ENCODE measurements around the gene GAD2.

The GAD2 gene

DNA sequence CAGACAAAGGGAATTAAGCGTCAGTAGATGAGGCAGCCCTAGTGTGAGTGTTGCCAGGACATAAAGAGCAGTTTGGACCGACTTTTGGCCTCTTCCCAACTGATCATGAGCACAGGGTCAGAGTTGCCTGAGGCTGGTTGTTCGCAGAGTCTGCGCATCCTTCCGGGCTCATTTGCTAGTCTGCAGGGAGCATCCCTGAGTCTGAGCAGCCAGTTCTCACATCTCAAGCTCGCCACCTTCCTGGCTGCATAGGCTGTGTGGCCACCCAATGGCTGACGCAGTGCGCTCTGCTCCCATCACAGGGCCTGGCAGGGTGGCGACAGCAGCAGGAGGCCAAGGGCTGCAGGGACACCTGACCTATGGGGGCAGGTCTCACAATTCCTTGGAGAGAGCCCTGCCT is 5.0 kb downstream of the GAD2 start:
- DNase-seq (ENCODE audit: low read depth in 2 of 2, low spot score in 1 of 2): no peak

DNA sequence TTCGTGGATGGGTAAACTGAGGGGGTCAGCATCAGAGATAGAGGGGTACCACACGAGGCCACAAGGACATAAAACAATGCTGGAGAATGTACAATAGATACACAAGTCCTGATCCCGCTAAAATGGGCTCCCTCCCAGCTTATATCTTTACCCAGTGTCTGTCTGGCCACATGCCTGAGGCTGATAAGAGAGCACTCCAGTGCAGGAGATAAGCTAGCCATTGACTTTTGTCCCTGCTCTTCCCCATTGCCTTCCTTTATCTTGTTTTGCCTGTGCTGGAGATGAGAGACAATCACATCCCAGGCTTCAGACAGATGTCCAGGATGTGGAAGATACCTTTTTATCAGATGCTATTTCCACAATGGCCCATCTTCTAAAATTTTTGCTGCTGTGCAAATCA is 6.0 kb downstream of the GAD2 start:
- no peak for DNase-seq (ENCODE audit: low read depth in 2 of 2, low spot score in 1 of 2)

DNA sequence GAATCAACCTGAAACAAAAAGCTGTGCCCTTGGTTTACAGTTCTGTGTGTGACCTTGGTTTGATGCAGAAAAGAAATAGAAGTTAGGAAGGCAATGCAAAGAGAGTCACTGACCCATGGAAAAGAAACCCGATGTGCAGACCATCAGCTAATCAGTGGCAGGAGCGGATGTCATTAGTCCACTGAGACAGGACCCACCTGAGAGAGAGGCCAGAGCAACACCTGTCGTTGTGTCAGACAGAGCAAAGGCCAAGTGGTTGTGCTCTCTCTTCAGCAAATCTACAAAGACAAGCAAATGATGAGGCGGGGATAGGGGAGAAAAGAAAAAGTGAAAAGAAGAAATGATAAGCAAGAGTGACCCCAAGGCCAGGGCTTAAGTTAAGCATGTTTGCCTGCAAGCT is 8.7 kb downstream of the GAD2 start:
- DNase-seq (ENCODE audit: low read depth in 2 of 2, low spot score in 1 of 2): no peak

DNA sequence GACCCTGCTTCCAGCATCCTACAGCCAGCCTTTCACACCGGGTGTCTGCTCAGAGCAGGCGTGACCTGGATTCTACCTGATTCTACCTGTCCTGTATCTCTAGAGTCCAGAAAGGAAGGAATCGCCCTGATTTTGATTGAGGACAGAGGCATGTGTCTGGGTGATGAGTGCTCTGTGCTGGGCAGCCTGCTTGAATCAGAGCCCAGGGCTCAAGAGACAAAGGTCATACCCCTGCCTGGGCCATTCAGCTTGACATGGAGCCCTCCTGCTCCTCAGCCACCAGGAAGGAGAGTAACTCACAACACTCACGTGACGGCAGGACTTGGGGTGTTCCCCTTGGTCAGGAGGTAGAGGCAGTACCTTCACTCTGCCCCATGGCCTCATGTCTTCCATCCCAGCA is 11.2 kb downstream of the GAD2 start:
- no peak for DNase-seq (ENCODE audit: low read depth in 2 of 2, low spot score in 1 of 2)

DNA sequence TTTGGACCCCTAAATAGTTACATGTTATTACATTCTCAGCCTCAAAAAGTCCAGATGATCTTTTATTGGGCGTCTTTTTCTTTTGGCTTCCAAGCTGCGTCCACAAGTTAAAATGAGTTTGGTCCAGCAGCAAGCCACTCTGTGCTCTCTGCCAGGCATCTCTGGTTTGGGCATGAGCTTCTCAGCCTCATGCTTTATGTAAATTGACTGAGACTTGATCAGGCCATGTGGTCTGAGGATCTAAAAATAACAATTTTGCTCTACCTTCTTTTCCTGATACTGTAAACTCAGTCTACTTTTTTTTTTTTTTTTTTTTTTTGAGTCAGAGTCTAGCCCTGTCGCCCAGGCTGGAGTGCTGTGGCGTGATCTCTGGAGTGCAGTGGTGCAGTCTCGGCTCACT is 15.6 kb downstream of the GAD2 start:
- DNase-seq (ENCODE audit: low read depth in 2 of 2, low spot score in 1 of 2): no peak

DNA sequence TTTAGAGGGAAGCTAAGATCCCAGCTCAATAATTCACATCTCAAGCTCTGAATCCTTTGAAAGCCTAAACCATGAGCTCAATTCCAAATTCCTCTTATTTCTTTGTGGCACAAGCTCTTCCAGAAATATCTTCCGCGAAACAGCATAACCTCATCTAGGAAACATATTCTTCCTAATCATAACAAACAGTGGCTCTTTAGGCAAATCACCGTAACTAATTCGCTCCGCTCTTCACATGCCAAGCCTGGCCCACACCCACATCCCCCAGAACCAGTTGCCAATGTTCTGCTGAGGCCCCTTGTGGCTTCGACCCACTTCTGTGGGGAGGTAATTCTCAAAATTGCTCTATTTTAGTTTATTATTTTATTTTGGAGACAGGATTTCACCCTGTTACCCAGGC is 19.2 kb downstream of the GAD2 start:
- DNase-seq (ENCODE audit: low read depth in 2 of 2, low spot score in 1 of 2): no peak

DNA sequence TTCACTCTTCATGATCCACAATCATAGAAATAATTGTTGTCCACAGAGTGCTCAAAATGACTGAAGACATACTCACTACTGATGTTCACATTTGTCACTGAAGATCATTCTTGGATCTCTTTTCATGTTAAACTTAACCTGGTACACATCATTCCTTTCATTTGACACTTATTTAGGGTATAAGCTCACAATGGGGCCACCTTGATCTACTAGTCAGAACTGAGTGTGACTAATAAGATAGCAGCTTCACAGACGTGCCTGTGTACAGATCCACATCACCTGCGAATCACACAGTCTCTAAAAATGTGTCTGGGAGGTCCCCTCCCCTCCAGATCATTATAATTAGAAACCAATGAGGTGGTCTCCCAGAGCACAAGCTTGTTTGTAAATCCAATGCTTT is 21.8 kb downstream of the GAD2 start:
- no peak for DNase-seq (ENCODE audit: low read depth in 2 of 2, low spot score in 1 of 2)

DNA sequence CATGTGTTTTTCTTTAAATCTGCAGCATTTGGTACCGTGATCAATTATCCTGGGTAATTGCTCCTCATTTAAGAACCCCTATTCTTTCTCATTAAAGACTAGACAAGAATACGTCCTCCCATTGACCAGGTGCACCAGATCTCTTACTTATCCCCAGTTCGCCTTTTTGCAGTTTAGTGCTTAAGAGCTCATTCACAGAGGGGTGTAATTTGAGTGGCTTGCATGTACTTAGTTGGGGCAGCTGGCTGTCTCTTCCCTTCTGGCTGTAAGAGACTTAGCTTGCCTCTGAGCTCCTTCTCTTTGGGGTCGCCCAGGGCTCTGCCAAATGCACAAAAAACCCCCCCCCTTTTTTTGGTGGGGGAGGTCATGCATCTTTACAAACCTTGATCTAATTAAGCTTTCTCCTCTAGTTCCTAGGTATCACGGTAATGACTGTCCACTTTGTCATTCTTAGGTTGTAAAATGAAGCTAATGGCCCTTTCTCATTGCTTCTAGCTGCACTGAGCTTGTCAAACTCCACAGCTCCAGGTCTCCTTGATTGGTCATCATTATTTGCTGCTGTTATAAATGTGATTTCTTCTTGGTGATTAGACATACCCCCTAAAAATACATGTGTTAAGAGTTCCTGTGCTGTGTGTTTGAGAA is 26.3 kb downstream of the GAD2 start:
- DNase-seq (ENCODE audit: low read depth in 2 of 2, low spot score in 1 of 2): no peak

DNA sequence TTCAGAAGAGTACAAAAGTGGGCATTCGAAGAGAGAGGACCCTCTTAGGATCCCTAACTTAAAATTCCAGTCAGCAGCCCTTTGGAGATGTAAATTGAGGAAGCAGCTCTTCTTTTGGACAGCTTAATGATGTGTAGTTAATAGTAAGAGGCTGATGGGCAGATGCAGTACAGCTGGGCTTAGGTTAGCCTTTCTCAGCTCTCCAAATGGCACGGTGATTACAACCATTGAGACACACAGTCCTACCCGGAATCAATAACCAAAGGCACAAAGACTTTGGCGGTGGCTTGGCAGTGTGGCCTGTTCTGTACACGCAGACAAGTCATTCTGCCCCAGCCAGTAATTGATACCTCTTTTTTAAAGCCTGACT is 26.8 kb downstream of the GAD2 start:
- no peak for DNase-seq (ENCODE audit: low read depth in 2 of 2, low spot score in 1 of 2)

DNA sequence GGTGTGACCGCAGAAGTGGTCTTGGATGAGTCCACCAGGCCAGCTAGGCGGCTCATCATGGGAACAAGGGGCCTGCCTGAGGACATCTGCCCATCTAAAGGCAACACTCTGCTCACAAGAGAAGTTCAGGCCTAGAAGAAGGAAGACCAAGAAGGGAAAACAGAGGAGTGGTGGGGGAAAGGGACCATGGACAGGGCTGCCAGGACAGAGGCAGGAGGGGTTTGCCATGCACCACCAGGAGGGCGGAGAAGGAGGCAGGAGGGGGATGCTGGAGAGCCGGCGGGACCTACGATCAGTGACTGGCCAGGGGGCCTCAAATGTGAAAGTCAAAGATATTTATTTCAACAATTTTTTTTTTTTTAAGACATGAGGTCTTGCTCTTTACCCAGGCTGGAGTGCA is 33.1 kb downstream of the GAD2 start:
- no peak for DNase-seq (ENCODE audit: low read depth in 2 of 2, low spot score in 1 of 2)

DNA sequence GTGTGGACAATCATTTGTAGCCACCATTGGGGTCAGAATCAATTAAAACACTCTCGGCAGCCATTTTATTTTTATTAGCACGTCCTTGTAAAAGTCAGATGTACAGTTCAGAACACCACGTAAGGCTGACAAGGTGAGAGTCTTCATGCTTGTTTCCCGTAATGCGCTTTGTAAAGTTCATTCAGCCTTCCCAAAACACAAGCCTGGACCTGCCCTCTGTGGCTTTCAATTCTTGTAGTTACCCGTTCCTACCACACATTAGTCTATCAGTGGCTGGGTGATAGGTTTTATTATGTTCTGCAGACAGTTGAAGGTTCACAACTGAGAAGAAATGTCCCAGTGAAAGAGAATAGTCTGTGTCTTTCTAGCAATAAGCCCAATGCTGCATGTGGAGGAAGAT is 35.4 kb downstream of the GAD2 start:
- DNase-seq (ENCODE audit: low read depth in 2 of 2, low spot score in 1 of 2): no peak

DNA sequence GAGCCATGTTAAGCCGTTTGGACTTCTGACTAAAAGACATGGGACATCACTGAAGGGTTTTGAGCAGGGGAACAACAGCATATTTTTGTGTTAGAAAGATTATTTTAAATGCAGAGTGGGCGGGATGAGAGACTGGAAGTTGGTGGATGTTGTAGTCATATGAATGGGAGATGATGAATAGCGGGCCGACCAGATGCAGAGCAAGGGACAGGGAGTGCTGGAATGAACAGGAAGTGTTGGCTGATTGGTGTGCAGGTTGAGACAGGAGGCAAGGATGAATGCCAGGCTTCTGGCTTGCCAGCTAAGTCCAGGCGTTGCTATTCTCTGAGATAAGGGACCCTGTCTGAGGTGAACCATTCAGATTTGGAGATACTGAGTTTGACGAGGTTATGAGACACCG is 38.0 kb downstream of the GAD2 start:
- DNase-seq (ENCODE audit: low read depth in 2 of 2, low spot score in 1 of 2): no peak

DNA sequence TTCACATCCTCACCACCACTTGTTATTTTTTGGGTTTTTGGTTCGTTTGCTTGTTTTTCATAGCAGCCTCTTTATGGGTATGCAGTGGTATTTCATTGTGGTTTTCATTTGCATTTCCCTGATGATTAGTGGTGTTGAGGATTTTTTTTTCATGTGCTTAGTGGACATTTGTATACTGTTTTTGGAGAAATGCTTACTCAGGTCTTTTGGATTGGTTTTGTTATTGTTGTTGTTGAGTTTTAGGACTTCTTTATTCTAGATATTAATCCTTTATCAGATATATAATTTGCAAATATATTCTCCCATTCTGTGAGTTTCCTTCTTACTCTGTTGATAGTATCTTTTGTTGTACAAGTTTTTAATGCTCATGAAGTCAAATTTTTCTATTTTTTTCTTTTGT is 42.8 kb downstream of the GAD2 start:
- no peak for DNase-seq (ENCODE audit: low read depth in 2 of 2, low spot score in 1 of 2)

DNA sequence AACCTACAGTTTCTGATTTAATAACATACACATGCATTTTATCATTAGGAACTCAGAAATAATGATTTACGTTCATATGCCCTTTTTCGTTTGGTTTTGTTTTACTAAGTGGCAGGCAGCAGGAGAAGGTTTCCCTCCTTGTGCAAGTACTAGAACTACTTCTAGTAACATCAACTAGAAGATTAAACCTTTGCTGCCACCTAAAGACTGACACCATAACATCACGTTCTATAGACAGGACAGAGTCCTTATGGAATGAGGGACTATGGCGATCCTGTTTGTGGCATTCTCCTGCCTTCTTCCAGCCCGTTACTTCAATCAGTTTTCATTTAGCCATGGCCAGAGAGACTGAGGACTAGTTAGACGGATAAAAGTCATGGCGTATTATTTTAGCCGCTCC is 53.2 kb downstream of the GAD2 start:
- no peak for DNase-seq (ENCODE audit: low read depth in 2 of 2, low spot score in 1 of 2)

DNA sequence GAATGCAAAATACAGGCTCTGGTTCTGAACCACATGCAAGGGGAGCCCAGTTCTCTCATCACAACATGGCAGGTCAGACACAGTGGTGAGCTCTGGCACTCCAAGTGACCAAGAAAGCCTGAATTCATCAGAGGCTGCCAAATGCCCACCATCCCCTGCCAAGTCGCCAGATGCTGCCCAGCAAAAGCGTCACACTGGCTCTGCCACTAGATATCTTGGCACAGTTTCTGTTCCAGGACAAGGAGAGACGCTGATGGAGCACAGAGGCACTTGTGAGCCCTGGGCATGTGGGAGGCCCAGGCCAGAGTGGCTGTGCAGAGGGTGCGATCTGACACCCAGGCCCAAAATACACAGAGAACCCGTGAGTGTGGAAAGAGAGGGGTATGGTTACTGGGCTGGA is 57.8 kb downstream of the GAD2 start:
- DNase-seq (ENCODE audit: low read depth in 2 of 2, low spot score in 1 of 2): no peak

DNA sequence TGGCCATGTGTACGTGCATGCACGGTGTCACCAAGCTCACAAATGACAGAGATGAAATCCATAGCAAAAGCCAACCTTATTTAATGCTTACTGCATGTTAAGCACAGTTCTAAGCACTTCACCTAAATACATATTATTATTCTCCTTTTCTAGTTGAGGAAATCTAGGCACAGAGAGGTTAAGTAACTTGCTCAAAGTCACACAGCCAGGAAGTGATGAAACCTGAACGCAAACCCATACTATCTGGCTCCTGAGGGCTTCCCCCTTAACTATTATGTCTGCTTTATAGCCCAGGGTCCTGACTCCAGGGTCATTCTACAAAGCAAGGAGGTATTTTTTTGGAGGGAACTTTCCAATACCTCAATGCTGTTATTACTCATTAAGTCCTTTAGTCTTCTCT is 61.7 kb downstream of the GAD2 start:
- DNase-seq (ENCODE audit: low read depth in 2 of 2, low spot score in 1 of 2): no peak

DNA sequence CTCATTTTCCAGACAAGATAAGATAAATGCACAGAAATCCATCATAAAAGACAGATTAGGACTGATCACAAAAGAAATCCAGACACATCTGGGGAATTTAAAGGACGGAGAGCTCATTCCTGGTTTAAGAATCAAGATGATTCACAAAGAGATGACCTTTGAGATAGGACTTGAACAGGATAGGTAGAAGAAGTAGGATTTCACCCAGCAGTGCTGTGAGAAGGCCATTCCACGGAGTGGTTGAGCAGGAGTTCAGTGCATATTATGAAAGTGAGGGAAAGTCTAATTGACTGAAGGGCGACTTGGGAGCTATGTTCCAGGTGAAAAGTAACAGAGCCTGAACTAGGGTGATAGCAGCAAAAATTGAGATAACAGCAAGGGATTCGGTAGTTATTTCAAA is 73.7 kb downstream of the GAD2 start:
- no peak for DNase-seq (ENCODE audit: low read depth in 2 of 2, low spot score in 1 of 2)

DNA sequence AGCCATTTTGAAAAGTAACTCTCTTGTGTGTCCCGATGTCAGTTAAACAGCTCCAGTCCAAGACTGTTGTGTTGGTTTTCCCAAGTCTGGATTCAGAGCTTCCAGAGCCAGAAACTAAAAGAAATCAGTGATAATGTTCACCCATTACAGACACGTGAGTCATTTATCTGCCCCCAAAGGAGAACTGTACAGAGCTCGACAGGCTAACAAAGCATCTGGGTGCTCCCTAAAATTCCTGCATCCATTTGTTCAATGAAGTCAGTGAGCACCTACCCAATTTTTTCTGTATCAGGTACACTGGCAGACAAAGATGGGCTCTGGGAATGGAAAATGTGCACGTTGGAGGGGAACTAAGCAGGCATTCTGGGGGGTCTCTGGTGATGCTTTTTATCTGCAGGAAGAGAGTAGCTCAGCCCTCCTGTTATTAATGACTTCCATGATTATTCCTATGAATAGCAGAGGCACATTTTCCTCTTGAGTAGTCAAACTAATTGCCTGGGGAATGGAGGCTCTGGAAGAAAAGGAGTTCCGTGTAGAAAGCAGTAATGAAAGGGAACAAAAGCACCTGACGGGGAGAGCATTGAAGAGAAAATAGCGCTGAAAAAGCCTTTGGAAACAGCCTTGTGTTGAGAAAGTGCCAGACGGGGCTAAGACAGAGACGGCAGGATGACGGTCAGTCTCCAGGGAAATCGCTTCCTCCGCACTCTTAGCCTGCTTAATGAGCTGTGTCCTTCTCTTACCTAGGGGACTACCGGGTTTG is 75.3 kb downstream of the GAD2 start:
- no peak for DNase-seq (ENCODE audit: low read depth in 2 of 2, low spot score in 1 of 2)

DNA sequence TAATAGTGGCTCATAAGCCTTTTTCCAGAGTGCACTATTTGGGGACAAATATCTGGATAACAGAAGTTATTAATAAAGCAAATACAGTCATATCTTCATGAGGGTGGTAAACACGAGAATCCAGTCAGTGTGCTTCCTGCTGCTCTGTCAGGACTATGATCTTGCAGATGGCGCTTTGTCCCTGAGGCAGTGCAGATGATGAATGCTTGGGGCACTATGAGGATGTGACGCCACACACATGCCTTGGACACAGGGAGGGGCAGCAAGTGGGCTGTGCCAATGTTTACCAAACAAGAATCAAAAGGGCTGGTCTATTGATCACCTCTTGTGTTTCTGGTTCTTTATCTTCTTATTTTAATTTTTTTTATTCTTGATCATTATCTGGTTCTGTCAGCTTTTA is 79.8 kb downstream of the GAD2 start:
- no peak for DNase-seq (ENCODE audit: low read depth in 2 of 2, low spot score in 1 of 2)

DNA sequence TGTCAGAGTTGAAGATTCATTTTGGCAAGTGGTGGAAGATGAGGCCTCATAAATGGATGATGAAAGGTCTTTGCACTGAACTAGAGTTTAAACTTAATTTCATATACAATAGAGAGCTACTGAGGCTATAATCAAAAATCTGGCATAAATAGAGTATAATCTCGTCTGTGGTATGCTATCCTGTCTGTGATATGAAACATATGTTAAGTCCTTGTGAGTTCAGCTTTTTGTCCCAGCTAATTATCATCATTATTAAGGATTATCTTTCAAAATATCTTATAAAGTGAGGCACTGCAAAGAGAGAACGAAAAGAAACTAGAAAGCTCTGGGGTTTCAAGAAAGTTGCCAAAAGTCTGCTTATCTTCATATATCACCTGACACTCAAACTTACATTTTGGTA is 83.4 kb downstream of the GAD2 start:
- no peak for DNase-seq (ENCODE audit: low read depth in 2 of 2, low spot score in 1 of 2)

DNA sequence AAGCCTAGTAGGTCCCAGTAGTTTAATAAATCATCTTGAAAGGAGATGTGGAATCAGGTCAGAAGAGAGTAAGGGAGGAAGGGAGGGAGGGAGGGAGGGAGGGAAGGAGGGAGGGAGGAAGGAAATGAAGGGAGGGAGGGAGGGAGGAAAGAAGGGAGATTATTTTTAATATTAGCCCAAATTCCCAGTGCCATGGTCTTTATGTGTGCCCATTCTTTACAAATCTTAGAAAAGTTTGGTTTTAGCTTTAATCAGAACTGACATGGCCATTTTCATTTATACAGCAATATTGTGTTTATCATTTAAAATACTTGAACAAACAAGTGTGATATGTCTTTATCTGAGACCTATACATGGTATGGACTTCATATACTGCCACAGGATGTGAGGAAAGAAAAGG is 86.8 kb downstream of the GAD2 start:
- DNase-seq (ENCODE audit: low read depth in 2 of 2, low spot score in 1 of 2): no peak

DNA sequence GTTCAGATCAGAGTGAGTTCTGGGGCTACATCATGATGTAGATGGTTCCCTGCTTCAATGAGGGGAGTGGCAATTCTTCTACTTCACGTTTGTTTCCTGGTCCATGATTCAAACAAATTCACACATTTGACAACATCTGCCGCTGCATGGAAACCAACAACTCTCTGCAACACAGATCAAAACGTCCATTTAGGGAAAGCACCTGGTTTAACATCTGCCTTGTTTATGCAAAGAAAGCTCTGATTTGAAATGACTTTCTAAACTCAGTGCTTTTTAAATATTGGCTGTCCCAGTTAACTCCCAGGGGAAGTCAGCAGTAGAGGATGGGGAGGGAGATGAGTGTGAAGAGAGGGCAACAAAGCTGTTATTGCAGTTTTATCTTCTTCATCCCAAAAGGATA is 93.8 kb downstream of the GAD2 start:
- DNase-seq (ENCODE audit: low read depth in 2 of 2, low spot score in 1 of 2): no peak

DNA sequence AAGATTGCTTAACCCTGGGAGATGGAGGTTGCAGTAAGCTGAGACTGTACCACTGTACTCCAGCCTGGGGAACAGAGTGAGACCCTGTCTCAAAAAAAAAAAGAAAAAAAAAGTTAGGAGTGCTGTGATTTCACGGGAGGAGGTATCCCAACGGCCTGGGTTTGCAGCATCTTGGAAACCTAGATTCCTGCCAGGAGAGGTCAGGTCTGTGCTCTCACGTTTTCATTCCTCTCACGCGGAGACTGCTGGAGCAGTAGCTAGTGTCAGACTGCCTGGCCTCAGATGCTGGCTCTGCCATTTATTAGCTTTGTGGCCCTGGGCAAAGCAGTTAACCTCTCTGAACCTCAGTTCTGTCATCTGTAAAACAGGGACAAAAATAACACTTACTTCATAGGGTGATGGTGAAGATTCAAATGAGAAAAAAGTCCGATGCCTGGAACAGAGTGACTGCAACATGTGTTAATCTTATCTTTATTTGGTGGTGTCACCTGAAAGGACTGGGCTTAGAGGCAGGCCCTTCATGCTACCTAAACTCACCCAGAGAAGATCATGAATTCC is 94.9 kb downstream of the GAD2 start:
- DNase-seq (ENCODE audit: low read depth in 2 of 2, low spot score in 1 of 2): no peak
